ENCODE results near the gene IL11.
A peak's percentile ranks its signal among the peaks of the same experiment; 100 is the strongest.

IL11 gene

DNA sequence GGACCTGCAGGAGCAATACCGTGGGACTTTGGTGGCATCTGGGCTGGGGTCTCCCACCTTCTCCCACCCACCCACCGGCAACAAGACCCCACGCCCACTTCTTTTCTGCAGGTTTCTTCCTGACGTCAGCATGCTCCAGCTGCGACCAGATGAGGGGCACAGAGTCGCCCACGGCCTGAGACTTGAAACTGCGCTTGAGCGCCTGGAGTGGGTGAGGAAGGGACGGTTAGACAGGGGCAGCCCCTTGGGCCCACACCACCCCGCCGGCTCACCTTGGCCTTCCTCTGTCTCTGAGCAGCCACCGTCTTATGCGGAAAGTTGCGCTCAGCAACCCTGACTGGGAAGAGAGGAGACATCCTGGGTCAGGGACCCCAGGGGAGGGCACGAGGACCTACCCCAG lies 9.4 kb downstream of the IL11 start:
- intact Hi-C loops (cut with DNase I; ENCODE audit: low total_unique reads) = no loop called here
- H3K27ac ChIP-seq = no peak overlapping the region
- H3K4me1 ChIP-seq = no peaks in the 10 kb centered on the region
- no peak for DNase-seq
- H3K4me3 ChIP-seq = no peak overlapping the region
- peaks cover 0 to 63% of the 10 kb centered on the region in 2 donors for H3K27me3 ChIP-seq
- TF ChIP-seq CTCF (IDR thresholded peaks at IDR 0.05) = no peak
- no peaks in the 10 kb centered on the region for H3K36me3 ChIP-seq
- no peaks in the 10 kb centered on the region for H3K9me3 ChIP-seq

DNA sequence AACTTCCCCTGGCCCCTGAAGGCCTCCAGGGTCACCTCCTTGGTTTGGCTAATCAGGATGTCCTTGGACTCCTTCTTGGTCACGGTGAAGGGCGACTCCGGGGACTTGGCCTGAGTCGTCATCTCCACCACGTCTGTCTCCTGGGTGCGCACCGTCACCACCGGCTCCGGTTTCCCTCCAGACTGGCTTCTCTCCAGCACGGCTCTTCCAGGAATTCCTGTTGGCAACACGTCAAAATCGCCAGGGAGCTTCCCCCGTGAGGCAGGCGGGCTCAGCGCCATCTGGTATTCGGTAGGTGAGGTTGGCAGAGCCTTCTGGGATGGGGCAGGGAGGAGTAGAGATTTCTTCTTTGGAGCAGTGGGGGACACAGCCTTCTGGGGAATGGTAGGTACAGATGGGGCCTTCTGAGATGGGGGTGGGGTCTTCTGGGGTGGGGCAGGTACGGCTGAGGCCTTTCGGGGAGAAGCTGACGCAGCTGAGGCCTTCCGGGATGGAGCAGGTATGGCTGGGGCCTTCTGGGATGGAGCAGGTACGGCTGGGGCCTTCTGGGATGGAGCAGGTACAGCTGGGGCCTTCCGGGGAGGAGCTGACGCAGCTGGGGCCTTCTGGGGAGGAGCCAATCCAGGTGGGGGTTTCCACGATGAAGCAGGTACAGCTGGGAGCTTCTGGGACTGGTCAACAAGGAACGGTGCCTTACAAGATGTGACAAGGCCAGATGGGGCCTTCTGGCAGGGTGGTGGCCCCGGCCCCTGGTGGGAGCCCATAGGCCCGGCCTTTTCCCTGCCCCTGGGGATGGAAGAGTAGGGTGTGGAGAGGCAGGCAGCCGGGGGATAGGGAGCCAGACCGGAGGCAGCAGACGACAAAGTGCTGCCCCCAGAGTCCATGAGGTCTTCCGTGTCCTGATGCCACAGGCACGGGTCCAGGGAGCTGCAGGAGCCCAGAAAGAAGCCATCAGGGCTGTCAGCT lies 11.0 kb downstream of the IL11 start:
- Histone ChIP-seq H3K4me1 (peaks cover 0 to 7% (median 4%) of the 10 kb centered on the region in 4 donors), H3K27me3 (peaks cover 0 to 75% of the 10 kb centered on the region in 2 donors), H3K27ac (no peak overlapping the region), H3K36me3 (no peaks in the 10 kb centered on the region), H3K4me3 (no peak overlapping the region), H3K9me3 (no peaks in the 10 kb centered on the region)
- no peak for DNase-seq
- TF ChIP-seq CTCF (IDR thresholded peaks at IDR 0.05) = no peak
- intact Hi-C loops (cut with DNase I; ENCODE audit: low total_unique reads) = no loop called here

DNA sequence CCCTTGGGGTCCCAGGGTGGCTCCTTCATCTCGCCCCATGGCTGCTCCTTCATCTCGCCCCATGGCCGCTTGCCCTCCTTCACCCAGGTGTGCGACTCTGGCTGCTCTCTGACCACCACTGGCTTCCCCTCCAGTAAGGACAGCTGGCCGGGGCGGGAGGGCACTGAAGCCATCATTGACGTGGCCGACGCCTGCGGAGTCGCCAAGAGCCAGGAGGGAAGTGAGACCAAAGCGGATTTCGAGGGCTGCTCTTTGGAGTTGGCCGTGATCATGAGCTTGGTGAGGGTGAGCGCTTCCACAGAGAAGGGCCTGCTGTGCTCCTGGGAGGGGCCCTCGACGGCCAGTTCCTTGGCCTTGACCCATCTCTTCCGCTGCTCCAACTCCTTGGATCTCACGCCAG lies 11.8 kb downstream of the IL11 start:
- H3K27ac ChIP-seq = no peak overlapping the region
- no peak for TF ChIP-seq CTCF (IDR thresholded peaks at IDR 0.05)
- no peak for DNase-seq
- intact Hi-C loops (cut with DNase I; ENCODE audit: low total_unique reads) = no loop called here
- H3K36me3 ChIP-seq = no peaks in the 10 kb centered on the region
- no peaks in the 10 kb centered on the region for H3K9me3 ChIP-seq
- no peak overlapping the region for H3K4me3 ChIP-seq
- peaks cover 4 to 82% of the 10 kb centered on the region in 2 donors for H3K27me3 ChIP-seq
- H3K4me1 ChIP-seq = peaks cover 0 to 15% (median 12%) of the 10 kb centered on the region in 4 donors

DNA sequence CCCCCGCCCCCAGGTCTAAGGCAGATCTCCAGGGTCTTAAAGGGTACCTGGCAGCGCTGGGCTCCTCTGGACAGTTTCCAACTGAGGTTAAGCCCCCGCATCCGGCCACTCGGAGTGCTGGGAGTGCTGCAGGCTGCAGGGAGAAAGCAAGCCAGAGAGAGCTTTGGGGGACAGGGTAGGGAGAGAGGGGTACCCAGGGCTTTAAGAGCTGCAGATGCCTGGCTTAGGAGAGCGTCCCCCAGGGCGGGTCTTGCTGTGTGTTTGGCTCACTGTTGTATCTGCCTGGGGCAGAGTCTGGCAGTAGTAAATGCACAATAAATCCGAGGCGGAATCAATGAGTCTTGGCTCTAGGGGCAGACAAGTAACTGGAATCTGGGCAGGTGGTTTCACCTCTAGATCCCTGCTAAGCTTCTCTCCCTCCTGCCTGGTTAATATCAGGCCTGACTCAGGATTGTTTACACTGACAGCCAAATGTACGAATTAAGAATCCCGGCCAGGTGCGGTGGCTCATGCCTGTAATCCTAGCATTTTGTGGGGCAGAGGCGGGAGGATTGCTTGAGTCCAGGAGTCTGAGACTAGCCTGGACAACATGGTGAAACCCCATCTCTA lies 14.9 kb downstream of the IL11 start:
- H3K36me3 ChIP-seq = no peaks in the 10 kb centered on the region
- H3K9me3 ChIP-seq = no peaks in the 10 kb centered on the region
- no peak for TF ChIP-seq CTCF (IDR thresholded peaks at IDR 0.05)
- no peak overlapping the region for H3K4me3 ChIP-seq
- H3K27me3 ChIP-seq = peaks cover 12 to 90% of the 10 kb centered on the region in 2 donors
- intact Hi-C loops (cut with DNase I; ENCODE audit: low total_unique reads) = no loop called here
- no peak overlapping the region for H3K27ac ChIP-seq
- DNase-seq = no peak
- H3K4me1 ChIP-seq = peaks cover 0 to 22% (median 18%) of the 10 kb centered on the region in 4 donors

DNA sequence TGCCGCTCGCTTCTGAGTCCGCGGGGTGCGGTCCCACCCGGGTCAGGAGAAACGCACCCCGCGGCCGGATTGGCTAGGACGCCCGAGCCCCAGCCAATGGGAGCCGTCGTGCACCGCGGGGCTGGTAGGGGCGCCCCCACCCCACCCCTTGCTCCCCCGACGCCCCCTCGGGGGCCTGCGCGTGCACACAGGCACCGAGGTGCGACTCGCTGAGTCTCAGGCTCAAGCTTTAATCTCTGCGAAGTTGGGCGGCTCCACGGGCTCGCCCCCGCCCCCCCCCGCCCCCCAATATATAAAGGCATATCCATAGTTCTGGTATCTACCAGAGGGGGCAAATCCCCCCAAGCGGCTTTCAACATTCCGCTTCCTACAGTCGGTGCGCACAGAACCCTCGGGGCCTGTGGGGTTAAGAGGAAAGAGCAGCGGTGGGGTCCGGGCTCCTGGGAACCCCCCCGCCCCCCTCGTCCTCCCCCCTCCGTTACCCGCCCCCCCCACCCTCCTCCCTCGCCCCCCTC lies 15.5 kb downstream of the IL11 start, which contains the start of gene COX6B2:
TSS of gene COX6B2 (minus strand) at position 22 of the 515 bp plus-strand sequence. CDS start 198 bp downstream, outside the sequence.
- no peak for TF ChIP-seq CTCF (IDR thresholded peaks at IDR 0.05)
- DNase-seq = no peak
- intact Hi-C loops (cut with DNase I; ENCODE audit: low total_unique reads) = no loop called here
- H3K36me3 ChIP-seq = no peaks in the 10 kb centered on the region
- no peaks in the 10 kb centered on the region for H3K9me3 ChIP-seq
- H3K27me3 ChIP-seq = peaks cover 12 to 94% of the 10 kb centered on the region in 2 donors
- H3K4me3 ChIP-seq = peak within 1 kb of the TSS; percentile 22 to 47
- peaks cover 0 to 22% (median 18%) of the 10 kb centered on the region in 4 donors for H3K4me1 ChIP-seq
- no peak within 1 kb of the TSS for H3K27ac ChIP-seq

Measured in tibial artery (tissue), 4 donors.